Thyroid gland (tissue), 4 donors: Measurements from ENCODE around the gene KNL1. TPM values are rescaled to one million over a fixed set of nuclear protein-coding genes. Genes with fewer than 3 reads are reported as not detected.

Source experiments
- DNase-seq, 2 donors: peaks; one replicate each; pipeline ENCODE4 v3.0.0-alpha.2; 2019
- H3K27ac ChIP-seq, 3 donors: fragments of 200-600 bp; sonication (generic); 1 replicate in 2 of 3; 2 replicates in 1 of 3; pipeline ENCODE4 v1.5.1; 2016 to 2019; ENCODE audit warnings: mild to moderate bottlenecking in 1 of 3, moderate library complexity in 1 of 3
- H3K27me3 ChIP-seq: fragments of 200-600 bp; sonication (generic); one replicate; pipeline ENCODE4 v1.5.1; 2019
- H3K36me3 ChIP-seq, 2 donors: fragments of 200-600 bp; sonication (generic); one replicate each; pipeline ENCODE4 v1.5.1; 2016 to 2019
- H3K4me1 ChIP-seq, 2 donors: fragments of 200-600 bp; sonication (generic); one replicate each; pipeline ENCODE4 v1.5.1; 2017 to 2019
- H3K4me3 ChIP-seq, 3 donors: fragments of 200-600 bp; sonication (generic); replicated peaks in 1 of 3; 1 replicate in 2 of 3; 2 replicates in 1 of 3; pipeline ENCODE4 v1.5.1; 2016; ENCODE audit warnings: mild to moderate bottlenecking in 1 of 3
- H3K9me3 ChIP-seq: fragments of 200-600 bp; sonication (generic); one replicate; pipeline ENCODE4 v1.5.1; 2017
- POLR2A ChIP-seq, 2 donors: fragments of 450-650 bp; IDR thresholded peaks; one replicate each; pipeline ENCODE4 v1.6.1; 2017; ENCODE audit warnings: antibody characterized with exemption in 2 of 2, mild to moderate bottlenecking in 2 of 2, moderate library complexity in 1 of 2
- WGBS, 2 donors: methylation state at CpG; one replicate each; pipeline ENCODE4 v1.1.5; 2017; 5-methylcytosine and 5-hydroxymethylcytosine counted together
- intact Hi-C: fragments of 100-400 bp; cut with DNase I; formaldehyde crosslinking; loops from one replicate; pipeline ENCODE4 v1.15.1; 2023
- total RNA-seq, 4 donors: library from RNA; depleted of rRNA; stranded (reverse); fragments of >200 nt; gene quantifications; one replicate each; pipeline ENCODE4 v1.2.3, GENCODE V29; 2016
- TF ChIP-seq, protein P1 (sequence below), 6 experiments: fragments of 200-600 bp in 3 of 6; fragments of 450-650 bp in 3 of 6; sonication (generic) in 3 of 6; IDR thresholded peaks; one replicate each; pipeline ENCODE4 v1.5.1; 2016 to 2019; ENCODE audit warnings: antibody characterized with exemption in 6 of 6, mild to moderate bottlenecking in 2 of 6, inconsistent platforms in 1 of 6, moderate library complexity in 1 of 6

The KNL1 gene, protein sequence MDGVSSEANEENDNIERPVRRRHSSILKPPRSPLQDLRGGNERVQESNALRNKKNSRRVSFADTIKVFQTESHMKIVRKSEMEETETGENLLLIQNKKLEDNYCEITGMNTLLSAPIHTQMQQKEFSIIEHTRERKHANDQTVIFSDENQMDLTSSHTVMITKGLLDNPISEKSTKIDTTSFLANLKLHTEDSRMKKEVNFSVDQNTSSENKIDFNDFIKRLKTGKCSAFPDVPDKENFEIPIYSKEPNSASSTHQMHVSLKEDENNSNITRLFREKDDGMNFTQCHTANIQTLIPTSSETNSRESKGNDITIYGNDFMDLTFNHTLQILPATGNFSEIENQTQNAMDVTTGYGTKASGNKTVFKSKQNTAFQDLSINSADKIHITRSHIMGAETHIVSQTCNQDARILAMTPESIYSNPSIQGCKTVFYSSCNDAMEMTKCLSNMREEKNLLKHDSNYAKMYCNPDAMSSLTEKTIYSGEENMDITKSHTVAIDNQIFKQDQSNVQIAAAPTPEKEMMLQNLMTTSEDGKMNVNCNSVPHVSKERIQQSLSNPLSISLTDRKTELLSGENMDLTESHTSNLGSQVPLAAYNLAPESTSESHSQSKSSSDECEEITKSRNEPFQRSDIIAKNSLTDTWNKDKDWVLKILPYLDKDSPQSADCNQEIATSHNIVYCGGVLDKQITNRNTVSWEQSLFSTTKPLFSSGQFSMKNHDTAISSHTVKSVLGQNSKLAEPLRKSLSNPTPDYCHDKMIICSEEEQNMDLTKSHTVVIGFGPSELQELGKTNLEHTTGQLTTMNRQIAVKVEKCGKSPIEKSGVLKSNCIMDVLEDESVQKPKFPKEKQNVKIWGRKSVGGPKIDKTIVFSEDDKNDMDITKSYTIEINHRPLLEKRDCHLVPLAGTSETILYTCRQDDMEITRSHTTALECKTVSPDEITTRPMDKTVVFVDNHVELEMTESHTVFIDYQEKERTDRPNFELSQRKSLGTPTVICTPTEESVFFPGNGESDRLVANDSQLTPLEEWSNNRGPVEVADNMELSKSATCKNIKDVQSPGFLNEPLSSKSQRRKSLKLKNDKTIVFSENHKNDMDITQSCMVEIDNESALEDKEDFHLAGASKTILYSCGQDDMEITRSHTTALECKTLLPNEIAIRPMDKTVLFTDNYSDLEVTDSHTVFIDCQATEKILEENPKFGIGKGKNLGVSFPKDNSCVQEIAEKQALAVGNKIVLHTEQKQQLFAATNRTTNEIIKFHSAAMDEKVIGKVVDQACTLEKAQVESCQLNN (N-terminal part only)
- total RNA-seq, result 1 to 10 TPM in 2 of 4 donors, under 1 TPM in 2; 0.78 to 3.8 (median 0.93) TPM

DNA sequence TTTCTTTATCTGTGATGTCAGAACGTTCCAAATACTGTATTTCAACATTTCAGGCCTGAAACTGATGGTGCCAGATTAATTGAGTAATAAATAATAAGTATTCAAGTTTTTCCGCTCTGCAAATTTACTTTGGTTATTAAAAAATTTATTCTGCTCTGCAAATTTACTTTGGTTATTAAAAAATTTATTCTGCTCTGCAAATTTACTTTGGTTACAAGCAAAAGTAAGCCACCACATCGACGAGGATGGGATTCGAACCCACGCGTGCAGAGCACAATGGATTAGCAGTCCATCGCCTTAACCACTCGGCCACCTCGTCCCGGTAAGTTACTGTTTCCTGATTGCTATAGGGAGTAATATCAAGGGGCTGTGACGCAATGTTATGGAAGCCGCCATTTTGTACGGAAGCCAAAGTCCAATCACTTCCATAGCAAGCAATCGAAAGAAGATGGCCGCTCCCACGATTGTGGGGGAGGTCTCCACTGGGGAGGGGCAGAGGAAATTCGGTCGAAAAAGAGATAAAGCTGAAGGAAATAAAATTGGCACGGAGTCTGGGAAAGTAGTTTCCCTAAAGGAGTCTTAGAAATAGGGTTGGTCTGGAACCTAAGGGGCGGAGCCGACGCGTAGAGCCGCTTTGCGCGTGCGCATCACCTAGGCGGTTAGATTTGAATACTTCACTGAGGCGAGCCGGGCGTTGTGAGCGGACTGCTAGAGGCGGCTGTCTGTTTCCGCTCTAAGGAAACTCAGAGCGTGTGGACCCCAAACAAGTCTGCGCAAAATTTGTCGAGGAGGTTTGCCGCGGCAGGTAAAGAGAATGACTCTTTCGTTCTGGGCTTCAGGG is at the start of gene KNL1:
TSS of gene KNL1 (plus strand) at position 662 of the 841 bp plus-strand sequence. CDS start 8,683 bp downstream, outside the sequence.
- Histone ChIP-seq H3K27me3 (no peaks in the 10 kb centered on the region), H3K4me1 (peaks cover 7 to 8% of the 10 kb centered on the region in 2 donors), H3K9me3 (no peaks in the 10 kb centered on the region), H3K27ac (peak within 1 kb of the TSS; percentile 94 to 95 (median 94)), H3K36me3 (no peaks in the 10 kb centered on the region), H3K4me3 (peak within 1 kb of the TSS; percentile 27 to 44 (median 30))
- TF ChIP-seq, protein P1, sequence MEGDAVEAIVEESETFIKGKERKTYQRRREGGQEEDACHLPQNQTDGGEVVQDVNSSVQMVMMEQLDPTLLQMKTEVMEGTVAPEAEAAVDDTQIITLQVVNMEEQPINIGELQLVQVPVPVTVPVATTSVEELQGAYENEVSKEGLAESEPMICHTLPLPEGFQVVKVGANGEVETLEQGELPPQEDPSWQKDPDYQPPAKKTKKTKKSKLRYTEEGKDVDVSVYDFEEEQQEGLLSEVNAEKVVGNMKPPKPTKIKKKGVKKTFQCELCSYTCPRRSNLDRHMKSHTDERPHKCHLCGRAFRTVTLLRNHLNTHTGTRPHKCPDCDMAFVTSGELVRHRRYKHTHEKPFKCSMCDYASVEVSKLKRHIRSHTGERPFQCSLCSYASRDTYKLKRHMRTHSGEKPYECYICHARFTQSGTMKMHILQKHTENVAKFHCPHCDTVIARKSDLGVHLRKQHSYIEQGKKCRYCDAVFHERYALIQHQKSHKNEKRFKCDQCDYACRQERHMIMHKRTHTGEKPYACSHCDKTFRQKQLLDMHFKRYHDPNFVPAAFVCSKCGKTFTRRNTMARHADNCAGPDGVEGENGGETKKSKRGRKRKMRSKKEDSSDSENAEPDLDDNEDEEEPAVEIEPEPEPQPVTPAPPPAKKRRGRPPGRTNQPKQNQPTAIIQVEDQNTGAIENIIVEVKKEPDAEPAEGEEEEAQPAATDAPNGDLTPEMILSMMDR (IDR thresholded peaks at IDR 0.05), result no peak
- no peak for TF ChIP-seq POLR2A (IDR thresholded peaks at IDR 0.05)
- 3 to 4% methylated on average over 35 to 38 of the region's 41 CpGs for WGBS, 2 donors
- intact Hi-C loops, result loop anchor here (10.0 kb wide), 1 partner anchor 301 kb away; the partner anchor contains the start of gene VPS18
- peak; percentile 89 to 91 for DNase-seq

DNA sequence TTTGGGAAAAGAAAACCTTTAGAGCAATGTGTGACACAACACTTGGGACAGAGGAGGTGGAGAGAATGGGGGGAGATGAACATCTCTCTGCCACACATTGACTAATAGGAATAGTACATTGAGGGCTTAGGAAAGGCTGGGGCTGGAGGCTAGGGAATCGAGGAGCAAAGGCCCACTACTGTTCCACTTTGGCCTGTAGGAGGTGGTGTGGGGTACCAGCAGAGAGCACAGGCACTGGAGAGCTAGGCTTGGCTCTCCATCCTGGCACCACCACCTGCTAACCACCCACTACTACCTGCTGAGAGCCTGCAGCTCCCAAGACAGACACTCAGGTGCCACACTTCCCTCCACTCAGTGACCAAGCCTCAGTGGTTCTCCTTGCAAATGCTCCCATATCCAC is 48.6 kb upstream of the KNL1 start:
- Histone ChIP-seq H3K36me3 (no peaks in the 10 kb centered on the region), H3K27me3 (no peaks in the 10 kb centered on the region), H3K4me3 (no peak overlapping the region), H3K9me3 (no peaks in the 10 kb centered on the region), H3K4me1 (no peaks in the 10 kb centered on the region), H3K27ac (no peak overlapping the region)
- 86 to 93% methylated on average over 1 of the region's 1 CpG for WGBS, 2 donors
- intact Hi-C loops, result no loop called here
- DNase-seq, result no peak
- TF ChIP-seq POLR2A (IDR thresholded peaks at IDR 0.05), result no peak
- TF ChIP-seq, protein P1 (IDR thresholded peaks at IDR 0.05), result no peak

DNA sequence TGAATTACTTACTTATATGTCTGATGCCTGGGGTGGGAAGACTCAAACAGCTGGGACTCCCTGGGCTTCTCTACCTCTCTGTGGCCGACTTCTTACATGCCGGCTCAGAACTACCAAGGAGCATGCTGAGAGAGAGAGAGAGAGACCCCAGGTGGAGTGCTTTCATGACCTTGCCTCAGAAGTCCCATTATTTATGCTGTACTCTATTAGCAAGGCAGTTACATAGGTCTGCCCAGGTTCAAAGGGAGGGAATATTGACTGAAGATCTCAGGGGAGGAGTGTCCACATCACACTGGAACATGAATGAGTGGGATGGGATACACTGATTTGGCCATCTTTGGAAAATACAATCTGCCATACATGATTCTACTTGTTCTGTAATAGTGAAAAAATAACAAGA is 45.4 kb upstream of the KNL1 start:
- Histone ChIP-seq H3K27ac (no peak overlapping the region), H3K36me3 (peaks cover 0 to 2% of the 10 kb centered on the region in 2 donors), H3K27me3 (no peaks in the 10 kb centered on the region), H3K9me3 (no peaks in the 10 kb centered on the region), H3K4me1 (peaks cover 0 to 5% of the 10 kb centered on the region in 2 donors), H3K4me3 (no peak overlapping the region)
- 91 to 100% methylated on average over 2 of the region's 2 CpGs for WGBS, 2 donors
- no peak for DNase-seq
- intact Hi-C loops, result no loop called here
- TF ChIP-seq POLR2A (IDR thresholded peaks at IDR 0.05), result no peak
- TF ChIP-seq, protein P1 (IDR thresholded peaks at IDR 0.05), result no peak

DNA sequence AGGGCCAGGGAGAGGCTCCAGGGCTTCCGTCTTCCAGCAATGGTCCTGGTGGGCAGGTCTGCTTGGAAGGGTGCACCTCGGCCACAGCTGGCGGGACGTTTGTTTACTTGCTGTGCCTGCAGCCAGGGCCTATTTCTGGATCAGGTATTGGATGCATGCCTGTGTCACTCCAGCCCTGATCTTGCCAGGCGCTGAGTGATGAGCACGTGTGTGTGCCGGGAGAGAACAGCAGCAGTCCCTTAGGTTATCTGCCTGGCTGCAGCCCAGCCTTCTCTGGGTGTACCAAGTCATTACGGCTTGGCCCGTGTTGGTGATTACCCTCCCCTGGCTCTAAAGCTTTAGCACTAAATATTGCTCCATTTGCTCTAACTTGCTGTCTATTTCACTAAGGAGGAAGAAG is 44.2 kb upstream of the KNL1 start:
- Histone ChIP-seq H3K27ac (no peak overlapping the region), H3K36me3 (peaks cover 0 to 3% of the 10 kb centered on the region in 2 donors), H3K4me3 (no peak overlapping the region), H3K27me3 (no peaks in the 10 kb centered on the region), H3K4me1 (peaks cover 0 to 10% of the 10 kb centered on the region in 2 donors), H3K9me3 (no peaks in the 10 kb centered on the region)
- intact Hi-C loops, result no loop called here
- 66 to 85% methylated on average over 4 to 9 of the region's 9 CpGs for whole genome bisulfite sequencing, 2 donors
- DNase-seq, result peak in 1 of 2 donors; percentile 43
- TF ChIP-seq, protein P1 (IDR thresholded peaks at IDR 0.05), result no peak
- no peak for TF ChIP-seq POLR2A (IDR thresholded peaks at IDR 0.05)
